Posterior vena cava (tissue), 2 donors: Measurements from ENCODE around the gene UBE2E2. TPM values are rescaled to one million over a fixed set of nuclear protein-coding genes. Genes with fewer than 3 reads are reported as not detected.

Experiments used
- DNase-seq: peaks from one replicate; pipeline ENCODE4 v3.0.0-alpha.2; 2020; ENCODE audit warnings: low spot score
- intact Hi-C, 2 donors: fragments of 100-400 bp; cut with DNase I; formaldehyde crosslinking; loops; one replicate each; pipeline versions ENCODE4 v1.14.1 to v1.14.2; 2022 to 2023
- total RNA-seq, 2 donors: library from RNA; stranded (reverse); fragmentation: NEBNext Ultra II Directional; extraction: Animal tissue kit (Norgen Biotek cat#: 25700); gene quantifications; one replicate each; pipeline ENCODE4 v1.2.1, GENCODE V29; 2021
- donor health status: DM: yes; HTN: yes; CAD: no.
- donor health status: DM: yes; HTN: yes; CAD: no.

The UBE2E2 gene
- total RNA-seq, 2 donors from 2014 or later, result 61.1 to 65.5 TPM

DNA sequence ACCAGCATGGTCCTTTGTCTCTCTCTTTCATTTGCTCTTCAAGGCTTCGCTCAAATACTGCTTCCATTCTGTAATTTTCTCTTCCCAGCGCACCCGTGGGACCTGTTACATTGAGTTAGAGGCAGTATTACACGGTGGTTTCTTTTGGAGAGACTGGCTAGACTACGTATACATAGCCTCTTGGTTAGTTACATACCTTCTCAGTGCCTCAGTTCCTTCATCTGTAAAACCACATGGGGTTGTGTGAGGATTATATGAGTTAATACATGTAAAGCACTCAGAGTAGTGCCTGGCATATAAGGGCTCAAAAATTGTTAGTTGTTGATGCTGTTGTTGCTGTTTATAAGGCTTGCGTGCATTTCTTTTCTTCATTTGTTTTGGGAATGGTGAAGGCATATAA is 33.8 kb downstream of the UBE2E2 start:
- intact Hi-C loops, result no loop called here
- no peak for DNase-seq

DNA sequence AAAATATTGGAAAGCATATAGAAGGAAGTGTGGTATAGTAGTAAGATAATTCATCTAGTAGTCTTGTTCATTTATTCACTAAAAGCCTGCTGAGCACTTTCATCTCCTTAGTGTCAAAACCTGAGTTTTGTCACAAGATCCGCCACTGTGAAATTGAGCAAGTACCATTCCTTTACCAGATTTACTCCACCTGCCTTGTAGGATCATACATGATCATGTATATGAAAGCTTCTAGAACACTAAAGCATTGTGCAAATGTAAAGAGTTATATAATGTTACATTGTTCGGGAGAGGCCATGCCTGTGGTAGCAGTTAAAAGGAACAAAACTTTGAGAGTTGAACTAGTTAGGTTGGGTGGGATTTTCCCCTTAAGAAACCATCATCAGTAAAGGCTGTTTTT is 35.0 kb downstream of the UBE2E2 start:
- intact Hi-C loops, result no loop called here

GRCh38 chr3:23238578-23238977 is 35.5 kb downstream of the UBE2E2 start:
- no peak for DNase-seq
- intact Hi-C loops, result no loop called here

More for the DNA sequence above, 35.0 kb downstream of the UBE2E2 start:
- no peak for DNase-seq

- intact Hi-C loops, result no loop called here
- no peak for DNase-seq
These were observed 36.3 kb downstream of the UBE2E2 start for GRCh38 chr3:23239211-23240068.

- no peak for DNase-seq
- intact Hi-C loops, result no loop called here
These were observed 37.2 kb downstream of the UBE2E2 start for GRCh38 chr3:23240171-23240785.

- intact Hi-C loops, result no loop called here
- DNase-seq, result no peak
These were observed 38.1 kb downstream of the UBE2E2 start for GRCh38 chr3:23241256-23241655.

DNA sequence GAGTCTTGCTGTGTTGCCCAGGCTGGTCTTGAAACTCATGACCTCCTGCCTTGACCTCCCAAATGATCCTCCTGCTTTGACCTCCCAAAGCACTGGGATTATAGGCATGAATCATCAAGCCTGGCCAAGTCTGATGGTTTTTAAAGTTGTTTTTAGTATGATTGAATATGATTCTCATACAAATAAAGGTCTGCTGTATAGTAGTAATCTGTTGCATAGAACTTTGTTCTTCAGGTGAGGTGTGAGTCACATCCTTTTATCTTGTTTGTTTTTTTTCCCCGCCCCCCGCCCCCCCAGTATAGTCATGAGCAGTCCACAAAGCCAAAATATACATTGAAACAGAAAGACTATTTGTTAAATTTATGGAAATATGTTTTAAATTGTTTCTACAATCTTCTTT is 39.0 kb downstream of the UBE2E2 start:
- intact Hi-C loops, result no loop called here
- no peak for DNase-seq

GRCh38 chr3:23244324-23245041 is 41.4 kb downstream of the UBE2E2 start:
- DNase-seq, result no peak
- intact Hi-C loops, result no loop called here

- intact Hi-C loops, result no loop called here
- DNase-seq, result no peak
These were observed 43.5 kb downstream of the UBE2E2 start for GRCh38 chr3:23246651-23247050.

GRCh38 chr3:23248594-23249131 is 45.5 kb downstream of the UBE2E2 start:
- DNase-seq, result no peak
- intact Hi-C loops, result no loop called here

GRCh38 chr3:23249961-23250360 is 46.8 kb downstream of the UBE2E2 start:
- no peak for DNase-seq
- intact Hi-C loops, result no loop called here

DNA sequence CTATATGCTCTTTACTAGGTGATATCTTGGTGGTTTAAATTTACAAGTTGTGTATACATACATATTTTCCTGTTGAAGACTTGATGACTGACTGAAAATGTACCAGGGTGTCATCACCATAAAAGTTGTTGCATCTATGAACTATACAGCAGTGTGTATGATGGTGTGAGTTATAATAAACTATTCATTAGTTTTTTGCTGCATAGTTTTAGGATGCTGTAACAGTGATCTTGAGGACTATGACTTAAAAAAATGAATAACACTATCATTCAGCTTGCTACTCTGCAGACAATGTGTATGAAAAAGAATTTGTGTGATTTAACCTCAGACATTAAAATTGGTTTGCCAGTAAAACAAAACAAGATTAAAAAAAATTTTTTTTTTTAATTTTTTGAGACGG is 49.0 kb downstream of the UBE2E2 start:
- intact Hi-C loops, result no loop called here
- no peak for DNase-seq

- intact Hi-C loops, result no loop called here
- DNase-seq, result no peak
These were observed 50.1 kb downstream of the UBE2E2 start for GRCh38 chr3:23253214-23253613.

- intact Hi-C loops, result no loop called here
- no peak for DNase-seq
These were observed 51.2 kb downstream of the UBE2E2 start for GRCh38 chr3:23254282-23254681.

DNA sequence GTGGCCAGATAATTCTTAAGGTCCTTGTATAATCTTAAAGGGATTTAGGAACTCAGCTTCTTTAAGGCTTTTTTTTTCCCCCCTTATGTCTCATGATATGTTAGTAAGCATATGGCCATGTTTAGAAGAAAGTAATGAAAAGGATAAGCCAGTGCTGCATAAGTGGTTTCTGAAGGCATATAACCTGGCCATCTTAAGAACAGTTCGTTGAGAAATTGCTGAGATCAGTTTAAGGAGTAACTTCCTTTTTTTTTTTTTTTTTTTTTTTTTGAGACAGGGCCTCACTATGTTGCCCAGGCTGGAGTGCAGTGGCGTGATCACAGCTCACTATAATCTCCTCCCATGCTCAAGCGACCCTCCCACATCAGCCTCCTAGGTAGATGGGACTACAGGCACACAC is 51.7 kb downstream of the UBE2E2 start:
- no peak for DNase-seq
- intact Hi-C loops, result no loop called here

GRCh38 chr3:23256741-23257435 is 53.8 kb downstream of the UBE2E2 start:
- intact Hi-C loops, result no loop called here
- no peak for DNase-seq

DNA sequence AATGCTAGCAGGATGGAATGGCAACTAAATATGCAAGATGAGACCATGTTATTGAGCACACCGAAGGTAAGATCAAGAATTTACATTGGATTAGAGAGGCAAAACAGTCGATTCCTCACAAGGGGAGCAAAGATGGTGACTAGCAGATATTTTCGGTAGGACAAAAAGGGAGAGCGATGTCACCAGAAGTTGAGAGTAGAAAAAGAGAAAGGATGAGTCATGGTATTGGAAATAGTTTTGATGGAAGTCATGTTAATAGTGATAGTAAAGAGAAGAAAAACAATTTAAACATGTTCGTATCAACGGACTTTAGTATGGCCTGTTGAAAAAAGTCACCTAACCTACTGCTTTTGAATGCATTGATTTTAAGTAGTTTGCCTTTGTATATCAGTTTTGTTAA is 55.0 kb downstream of the UBE2E2 start:
- intact Hi-C loops, result no loop called here
- no peak for DNase-seq

DNA sequence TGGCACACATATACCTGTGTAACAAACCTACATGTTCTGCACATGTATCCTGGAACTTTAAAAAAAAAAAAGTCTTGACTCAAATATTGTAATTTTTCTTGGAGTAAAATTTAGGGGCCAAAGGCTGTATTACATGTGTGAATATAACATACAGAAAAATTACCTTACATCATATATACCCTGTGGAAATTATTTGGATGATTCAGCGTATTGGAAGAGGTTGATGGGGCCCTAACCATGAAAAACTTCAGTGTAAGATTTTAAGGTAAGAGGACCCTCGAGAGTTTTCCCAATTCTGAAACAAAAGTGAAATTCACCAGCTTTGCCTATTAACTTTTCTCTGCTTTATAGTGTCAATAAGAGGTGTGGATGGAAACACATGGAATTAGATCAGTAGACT is 56.4 kb downstream of the UBE2E2 start:
- DNase-seq, result no peak
- intact Hi-C loops, result no loop called here

GRCh38 chr3:23262766-23263165 is 59.6 kb downstream of the UBE2E2 start:
- no peak for DNase-seq
- intact Hi-C loops, result no loop called here

GRCh38 chr3:23263796-23264195 is 60.7 kb downstream of the UBE2E2 start:
- no peak for DNase-seq
- intact Hi-C loops, result no loop called here
